Measurements from ENCODE around the gene HRH2.

Gene HRH2

DNA sequence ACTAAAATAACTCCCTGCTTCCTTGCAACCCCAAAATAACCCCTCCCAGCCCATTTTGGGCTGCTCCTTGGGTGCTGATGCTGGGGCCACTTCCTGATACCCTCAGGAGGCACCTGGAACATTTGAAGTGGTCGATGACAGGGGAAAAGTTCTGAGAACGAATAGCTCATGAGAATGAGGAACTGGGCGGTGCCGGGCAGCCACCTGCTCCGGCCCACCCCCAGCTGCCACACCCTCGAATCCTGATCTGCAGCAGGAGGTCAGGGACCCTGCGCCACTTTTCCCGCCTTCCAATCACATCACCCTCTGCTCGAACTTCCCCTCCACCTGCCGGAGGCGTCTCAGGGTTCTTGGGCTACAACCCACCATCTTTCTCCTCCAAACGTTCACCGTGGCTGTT, 19.7 kb downstream of the HRH2 start:
- DNase-seq (ENCODE audit: low read depth): no peak

DNA sequence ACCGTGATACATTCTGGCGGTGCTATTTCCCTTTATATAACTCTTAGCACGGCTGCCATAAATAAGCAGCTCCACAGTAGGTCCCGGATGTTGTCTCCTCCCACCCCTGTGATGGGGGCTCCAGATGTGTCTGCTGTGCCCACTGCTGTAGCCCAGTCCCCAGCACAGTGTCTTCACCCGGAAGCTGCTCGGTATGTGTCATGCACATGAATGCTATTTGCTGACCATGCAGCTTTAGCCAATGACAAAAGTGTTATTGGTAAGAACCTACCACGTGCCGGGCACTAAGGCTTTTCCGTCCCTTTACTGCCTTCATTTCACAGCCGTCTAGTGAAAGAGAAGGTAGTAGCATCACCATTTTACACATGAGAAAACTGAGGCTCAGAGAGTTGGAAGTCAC, 20.2 kb downstream of the HRH2 start:
- no peak for DNase-seq (ENCODE audit: low read depth)

DNA sequence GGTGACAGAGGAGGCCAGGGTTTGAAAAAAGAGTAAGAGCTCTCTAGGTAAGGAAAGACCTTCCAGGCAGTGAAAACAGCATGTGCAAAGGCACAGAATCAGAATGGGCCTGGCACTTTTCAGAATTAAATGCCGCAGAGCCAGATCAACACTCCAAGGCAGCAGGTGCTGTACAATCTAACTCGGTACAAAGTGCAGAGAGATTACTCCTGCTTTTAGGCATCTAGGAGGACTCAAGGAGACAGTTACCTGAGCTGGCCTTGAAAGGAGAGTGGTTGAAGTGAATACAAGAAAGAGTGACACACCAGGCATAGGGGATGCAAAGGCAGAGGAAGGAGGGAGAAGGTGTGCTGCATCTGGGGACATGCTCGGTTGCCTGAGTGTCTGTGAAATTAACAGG, 21.5 kb downstream of the HRH2 start:
- DNase-seq (ENCODE audit: low read depth): no peak

DNA sequence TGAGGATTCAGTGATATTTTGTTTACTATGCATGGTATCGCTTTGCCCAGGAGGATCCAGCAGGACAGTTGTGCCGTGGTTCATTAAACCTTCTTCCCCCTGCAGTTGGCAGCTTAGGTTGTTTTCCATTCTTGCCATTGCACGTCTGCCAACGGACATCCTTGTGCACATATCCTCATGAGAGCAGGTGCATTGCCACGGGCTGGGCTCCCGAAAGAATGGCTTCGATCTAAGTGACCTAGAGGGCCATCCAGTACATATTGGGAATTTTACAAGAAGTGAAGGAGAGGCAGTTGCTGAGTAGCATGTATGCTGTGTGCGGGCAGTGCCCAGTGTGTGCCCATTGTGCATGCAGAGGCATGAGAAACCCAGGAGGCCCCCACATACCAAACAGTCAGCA, 22.1 kb downstream of the HRH2 start:
- DNase-seq (ENCODE audit: low read depth): no peak

DNA sequence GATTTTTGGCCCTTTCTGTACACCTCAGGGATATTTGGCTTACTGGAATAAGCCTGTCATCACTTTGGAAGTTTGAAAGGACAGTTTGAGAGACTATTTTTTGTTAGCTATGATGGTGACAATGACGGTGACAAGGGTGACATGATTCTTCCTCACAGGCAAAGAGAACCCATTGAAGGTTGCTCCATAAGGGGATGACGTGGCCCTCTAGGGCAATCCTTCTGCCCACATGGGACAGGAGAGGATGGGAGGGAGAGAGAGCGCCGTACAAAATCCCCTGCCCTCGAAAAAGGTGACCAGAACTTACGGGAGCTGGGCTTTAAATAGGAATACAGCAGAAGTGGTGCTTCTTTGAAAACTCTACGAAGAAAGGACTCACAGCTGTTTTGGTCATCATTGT, 22.6 kb downstream of the HRH2 start:
- DNase-seq (ENCODE audit: low read depth): no peak

DNA sequence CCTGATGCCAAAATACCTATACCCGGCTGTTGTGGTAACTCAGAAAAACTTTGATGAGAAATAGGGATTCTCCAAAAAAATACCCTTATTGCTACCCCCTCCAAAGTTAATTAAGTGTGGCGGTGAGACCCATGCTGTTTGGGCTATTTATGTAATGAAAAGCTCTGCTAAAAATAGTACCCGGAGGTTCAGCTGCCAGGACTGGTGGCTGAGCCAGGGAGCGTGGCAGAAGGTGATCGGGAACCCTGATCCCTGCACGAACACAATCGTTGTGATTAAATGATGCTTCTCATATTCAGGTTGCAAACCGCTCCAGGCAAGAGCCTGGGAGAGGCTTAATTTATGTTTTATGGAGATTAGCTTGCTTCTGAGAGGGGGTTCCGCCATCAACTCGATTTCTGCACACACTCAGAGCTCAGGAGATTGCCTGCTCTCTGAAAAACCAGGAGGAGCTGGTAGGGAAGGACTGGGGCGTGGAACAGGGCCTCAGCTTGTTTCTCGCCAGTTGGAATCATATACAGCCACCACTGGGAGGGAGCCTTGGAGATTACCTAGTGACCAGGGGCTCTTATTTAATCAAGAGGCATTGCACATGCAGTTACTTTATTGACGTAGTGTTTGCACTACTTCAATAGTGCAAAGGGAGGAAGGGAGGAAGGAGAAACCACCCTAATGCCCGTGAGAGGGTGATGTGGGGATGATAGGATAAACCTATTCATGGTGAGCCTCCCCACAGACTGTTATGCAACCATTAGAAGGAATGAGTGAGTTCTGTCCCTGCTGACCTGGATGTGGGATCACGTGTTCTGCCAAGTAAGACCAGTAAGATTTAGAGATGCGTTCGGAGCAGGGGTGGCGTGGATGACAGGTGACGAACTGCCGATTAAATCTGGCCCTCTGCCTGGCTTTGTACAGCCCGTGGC, 23.4 kb downstream of the HRH2 start:
- no peak for DNase-seq (ENCODE audit: low read depth)

DNA sequence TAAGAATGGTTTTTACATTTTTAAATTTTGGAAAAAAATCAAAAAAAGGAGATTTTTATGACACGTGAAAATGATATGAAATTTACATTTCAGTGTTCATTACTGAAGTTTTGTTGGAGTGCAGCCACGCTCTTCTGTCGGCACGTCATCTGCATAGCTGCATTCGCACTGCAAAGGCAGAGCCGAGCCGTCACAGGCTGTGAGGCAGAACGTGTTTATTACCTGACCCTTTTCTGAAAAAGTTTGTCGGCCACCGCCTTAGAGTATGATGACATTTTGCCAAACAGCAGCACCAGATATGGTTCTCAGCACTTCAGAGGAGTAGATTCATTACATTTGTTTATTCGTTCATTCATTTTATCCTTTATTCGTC, 24.1 kb downstream of the HRH2 start:
- no peak for DNase-seq (ENCODE audit: low read depth)

DNA sequence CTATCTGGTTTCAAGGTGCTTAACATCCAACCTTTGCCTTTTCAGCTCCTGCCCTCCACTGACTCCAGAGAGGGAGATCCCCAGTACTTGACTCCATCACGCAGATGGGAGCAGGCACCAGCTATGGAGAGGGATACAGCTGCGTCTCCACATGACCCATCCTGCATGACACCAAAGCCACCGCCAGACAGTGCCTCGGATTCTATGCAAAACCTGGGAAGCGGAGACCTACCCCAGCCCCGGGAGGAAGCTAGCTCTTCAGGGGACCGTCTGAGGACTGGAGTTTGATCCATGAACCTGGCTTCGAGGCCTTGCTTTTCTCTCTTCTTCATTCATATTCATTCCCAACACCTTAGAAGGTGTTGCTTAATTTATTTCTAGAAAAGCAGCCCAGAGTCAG, 24.8 kb downstream of the HRH2 start:
- no peak for DNase-seq (ENCODE audit: low read depth)

DNA sequence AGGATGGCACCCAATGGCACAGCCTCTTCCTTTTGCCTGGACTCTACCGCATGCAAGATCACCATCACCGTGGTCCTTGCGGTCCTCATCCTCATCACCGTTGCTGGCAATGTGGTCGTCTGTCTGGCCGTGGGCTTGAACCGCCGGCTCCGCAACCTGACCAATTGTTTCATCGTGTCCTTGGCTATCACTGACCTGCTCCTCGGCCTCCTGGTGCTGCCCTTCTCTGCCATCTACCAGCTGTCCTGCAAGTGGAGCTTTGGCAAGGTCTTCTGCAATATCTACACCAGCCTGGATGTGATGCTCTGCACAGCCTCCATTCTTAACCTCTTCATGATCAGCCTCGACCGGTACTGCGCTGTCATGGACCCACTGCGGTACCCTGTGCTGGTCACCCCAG, 25.4 kb downstream of the HRH2 start:
- DNase-seq (ENCODE audit: low read depth): no peak

DNA sequence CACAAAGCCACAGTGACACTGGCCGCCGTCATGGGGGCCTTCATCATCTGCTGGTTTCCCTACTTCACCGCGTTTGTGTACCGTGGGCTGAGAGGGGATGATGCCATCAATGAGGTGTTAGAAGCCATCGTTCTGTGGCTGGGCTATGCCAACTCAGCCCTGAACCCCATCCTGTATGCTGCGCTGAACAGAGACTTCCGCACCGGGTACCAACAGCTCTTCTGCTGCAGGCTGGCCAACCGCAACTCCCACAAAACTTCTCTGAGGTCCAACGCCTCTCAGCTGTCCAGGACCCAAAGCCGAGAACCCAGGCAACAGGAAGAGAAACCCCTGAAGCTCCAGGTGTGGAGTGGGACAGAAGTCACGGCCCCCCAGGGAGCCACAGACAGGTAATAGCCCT, 26.1 kb downstream of the HRH2 start:
- no peak for DNase-seq (ENCODE audit: low read depth)

DNA sequence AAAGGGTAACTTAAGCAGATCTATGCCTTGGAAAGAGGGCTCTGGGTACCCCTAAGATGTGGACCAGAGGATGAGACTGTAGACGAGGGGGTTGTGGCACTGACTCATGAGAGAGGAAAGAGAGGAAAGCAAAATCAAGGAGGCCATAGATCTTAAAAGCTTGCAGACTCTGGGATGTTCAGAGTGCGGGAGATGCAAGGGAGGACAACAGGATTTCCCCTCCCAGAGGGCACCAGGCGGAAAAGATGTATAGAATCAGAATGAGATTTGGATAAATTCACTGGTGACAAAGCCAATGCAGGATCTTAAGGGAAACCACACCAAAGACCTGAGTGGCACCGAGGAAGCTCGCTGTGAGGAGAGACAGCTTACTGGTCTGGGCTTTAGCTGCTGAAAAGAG, 27.1 kb downstream of the HRH2 start:
- DNase-seq (ENCODE audit: low read depth): no peak

DNA sequence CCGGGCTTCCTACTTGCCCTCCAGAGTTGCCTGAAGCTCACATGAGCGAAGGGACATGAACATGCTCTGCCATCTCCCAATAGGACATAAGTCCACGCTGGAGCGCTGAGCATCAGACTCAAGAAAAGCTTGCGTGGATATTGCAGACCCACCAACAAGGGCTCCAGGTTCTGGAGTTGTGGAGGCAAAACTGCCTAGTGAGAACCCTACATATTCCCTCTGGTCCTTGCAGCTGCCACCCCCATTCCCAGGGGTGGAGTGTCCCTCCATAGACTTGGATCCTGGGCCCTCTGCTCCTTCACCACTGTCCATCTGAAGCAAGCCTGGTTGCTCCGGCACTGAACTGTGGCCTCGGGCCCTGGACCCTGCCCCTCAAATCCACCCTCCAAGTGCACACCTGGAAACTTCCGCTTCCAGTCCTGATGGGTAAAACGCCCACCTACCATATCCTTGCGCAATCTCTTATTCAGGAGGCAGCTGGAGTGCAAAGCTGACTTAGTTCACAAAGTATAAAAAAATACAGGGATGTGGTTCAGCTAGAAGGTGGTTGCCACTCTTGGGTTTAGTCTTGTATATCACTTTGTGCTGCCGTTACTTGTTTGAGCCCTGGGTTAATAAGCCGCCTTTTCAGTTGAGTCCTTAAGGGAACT, 28.0 kb downstream of the HRH2 start:
- no peak for DNase-seq (ENCODE audit: low read depth)

DNA sequence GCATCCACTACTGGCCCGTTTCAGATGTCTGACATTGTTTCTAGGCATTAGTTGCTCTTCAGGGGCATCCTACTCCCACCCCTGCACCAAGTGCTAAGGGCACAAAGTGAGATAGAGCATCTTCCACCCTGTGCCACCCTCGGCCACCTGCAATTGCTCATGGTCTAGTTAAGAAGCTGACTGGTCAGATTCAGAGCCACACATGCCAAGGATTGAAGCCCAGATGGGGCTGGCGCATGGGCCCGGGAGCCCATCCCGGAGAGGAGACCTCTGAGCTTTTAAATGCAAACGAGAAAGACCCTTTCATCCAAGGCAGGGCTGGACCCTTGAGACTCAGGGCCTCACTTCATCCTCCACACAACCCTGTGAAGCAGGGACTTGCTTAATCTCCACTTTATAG, 28.5 kb downstream of the HRH2 start:
- no peak for DNase-seq (ENCODE audit: low read depth)

DNA sequence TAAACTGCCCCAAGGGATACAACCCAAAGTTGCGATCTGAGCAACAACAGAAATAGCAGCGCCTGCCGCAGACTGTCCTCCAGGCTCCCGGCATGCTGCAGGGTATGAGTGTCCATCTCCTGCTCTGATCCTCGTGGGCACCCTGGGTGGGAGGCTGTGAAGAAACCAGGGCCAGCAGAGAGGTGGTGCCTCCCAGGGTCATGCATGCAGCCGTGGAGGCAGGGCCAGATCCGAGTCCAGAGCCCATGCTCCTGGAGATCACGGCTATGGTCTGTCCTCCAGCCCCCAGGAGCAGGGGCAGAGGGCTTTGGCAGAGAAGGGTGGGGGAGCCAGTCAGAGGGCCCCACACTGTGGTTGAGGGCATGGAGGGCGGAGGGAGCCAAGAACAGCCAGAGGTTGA, 29.0 kb downstream of the HRH2 start:
- no peak for DNase-seq (ENCODE audit: low read depth)

DNA sequence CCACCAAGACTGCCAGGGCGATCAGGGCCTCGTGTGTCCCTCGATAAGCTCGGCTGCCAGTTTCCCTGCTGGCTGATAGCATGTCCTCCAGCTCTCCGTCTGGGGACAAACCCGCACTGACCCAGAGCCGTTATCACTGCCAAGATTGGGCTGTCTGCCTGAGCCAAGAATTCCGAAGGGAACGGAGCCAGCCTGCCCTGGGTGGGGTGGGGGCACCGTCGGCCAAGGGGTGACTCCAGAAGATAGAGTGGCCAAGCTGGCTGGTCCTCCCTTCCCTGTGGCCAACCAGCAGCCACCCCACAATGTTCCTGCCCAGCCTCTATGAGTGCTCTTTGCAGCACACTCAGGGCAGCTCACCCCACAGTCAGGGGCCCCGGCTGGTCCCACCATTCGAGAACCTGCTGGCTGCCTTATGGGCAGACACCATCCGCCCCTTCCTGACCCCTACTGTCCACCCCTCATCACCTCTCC, 29.4 kb downstream of the HRH2 start:
- no peak for DNase-seq (ENCODE audit: low read depth)

DNA sequence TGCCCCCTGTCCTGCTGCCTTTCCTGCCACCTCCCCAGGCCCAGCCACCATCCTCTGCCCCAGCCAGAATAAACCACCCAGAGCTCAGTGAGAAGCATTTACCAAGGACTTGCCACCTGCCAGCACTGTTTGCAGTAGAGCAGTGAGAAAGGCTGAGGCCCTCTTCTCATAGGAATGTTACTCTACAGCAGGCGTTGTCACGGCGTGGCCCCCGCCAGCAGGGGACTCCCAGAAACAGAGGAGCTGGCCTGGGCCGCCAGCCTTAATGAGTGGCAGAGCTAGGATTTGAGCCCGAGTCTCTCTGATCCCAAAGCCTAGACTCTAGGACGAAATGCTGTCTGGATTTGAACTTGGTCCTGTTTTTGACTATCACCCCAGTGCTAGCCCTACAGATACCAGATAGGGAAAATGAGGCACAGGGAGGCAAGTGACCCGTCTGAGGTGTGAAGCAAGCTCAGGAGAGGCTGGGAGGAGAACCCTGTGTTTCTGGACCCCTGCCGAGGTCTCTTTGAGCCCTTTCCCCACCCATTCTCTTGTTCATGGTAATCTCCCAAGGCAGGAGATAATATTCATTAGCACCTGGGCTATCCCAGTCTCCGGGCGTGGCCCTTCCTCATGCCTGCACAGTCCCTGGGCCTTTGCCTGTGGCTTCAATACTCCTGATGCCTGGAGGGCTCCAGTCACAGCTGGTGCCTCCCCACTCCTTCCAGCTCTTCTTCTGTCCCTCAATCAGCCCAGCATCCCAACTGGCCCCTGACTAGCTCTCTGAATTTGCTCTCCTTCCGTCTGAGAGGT, 30.7 kb downstream of the HRH2 start:
- no peak for DNase-seq (ENCODE audit: low read depth)

DNA sequence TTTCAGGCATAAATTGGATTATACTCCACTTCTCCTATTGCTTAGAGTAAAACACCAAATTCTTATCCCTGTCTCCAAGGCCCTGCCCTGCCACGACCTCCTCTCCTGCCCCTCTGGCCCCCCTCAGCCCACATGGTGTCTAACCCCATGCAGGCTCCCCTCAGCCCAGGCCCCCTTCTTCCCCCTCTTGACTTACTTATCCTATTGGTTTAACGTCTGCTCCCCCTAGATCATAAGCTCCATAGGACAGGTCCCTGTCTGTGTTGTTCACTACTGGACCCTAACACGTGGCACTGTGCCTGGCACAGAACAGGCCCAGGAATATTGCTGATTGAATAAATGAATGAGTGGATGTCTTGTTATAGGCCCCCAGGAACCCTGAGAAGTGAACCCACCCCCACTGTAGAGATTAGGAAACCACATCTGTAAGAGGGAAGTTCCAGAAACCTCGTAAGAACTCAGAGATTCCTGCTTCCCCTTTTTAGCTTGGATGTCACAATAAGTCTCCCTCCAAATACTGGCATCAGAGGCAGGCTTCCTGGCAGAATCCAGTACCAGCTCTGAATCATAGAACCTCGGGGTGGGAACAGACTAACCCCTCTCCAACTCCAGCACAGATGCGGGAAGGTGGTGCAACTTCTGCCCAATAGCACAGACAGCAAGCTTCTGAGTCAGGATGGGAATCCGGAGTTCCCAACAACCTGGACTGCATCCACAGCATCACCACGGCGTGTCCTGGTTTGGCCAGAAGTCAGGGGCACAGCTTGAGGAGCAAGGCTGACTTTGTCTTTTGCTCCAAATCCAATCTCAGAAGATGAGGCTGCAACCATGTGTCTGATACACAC, 31.5 kb downstream of the HRH2 start:
- DNase-seq (ENCODE audit: low read depth): no peak

DNA sequence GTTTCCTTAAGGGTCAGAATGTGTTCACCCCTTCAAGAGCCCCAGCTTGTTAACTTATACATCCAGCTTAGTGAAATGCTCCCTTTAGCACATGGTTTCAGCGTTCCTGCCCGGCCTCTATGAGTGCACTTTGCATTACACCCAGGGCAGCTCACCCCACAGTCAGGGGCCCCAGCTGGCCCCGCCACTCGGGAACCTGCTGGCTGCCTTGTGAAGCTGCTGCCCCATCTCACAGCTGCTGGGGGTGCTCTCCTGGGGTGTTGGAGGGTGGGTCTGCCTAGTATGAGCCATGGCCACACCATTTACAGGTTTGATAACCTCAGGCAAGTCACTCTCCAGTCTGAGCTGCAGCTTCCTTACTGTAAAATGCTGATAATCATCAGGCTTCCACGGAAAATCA, 32.2 kb downstream of the HRH2 start:
- DNase-seq (ENCODE audit: low read depth): no peak

DNA sequence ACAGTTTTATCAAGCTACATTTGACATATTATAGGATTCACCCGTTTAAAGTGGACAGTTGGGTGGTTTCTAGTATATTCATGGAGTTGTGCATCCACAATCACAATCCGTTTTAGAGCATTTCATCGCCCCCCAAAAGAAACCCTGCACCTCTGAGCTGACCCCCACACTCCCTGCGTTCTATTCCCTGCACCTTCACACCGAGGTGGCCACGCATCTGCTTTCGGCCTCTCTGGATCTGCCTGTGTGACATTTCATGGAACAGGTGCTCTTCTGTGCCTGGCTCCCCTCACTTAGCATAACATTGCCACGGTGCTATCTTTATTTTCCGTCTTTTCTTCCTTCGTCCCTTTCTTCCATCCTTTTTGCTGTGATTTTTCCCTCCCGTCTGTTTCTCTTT, 32.7 kb downstream of the HRH2 start:
- no peak for DNase-seq (ENCODE audit: low read depth)

DNA sequence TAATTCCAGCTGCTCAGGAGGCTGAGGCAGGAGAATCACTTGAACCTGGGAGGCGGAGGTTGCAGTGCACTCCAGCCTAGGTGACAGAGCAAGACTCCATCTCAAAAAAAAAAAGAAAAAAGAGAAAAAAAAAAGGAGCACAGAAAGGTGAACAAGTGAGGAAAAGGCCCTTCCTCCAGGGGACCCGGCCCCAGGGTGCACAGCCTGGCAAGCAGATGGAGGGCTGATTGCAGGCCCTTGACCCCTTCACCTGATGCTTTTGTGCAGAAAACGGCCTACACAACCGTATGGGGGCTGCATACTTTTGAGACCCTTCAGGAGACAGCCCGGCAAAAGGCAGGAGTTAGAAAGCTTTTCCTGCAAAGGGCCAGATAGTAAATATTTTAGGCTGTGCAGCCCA, 33.9 kb downstream of the HRH2 start:
- DNase-seq (ENCODE audit: low read depth): no peak

DNA sequence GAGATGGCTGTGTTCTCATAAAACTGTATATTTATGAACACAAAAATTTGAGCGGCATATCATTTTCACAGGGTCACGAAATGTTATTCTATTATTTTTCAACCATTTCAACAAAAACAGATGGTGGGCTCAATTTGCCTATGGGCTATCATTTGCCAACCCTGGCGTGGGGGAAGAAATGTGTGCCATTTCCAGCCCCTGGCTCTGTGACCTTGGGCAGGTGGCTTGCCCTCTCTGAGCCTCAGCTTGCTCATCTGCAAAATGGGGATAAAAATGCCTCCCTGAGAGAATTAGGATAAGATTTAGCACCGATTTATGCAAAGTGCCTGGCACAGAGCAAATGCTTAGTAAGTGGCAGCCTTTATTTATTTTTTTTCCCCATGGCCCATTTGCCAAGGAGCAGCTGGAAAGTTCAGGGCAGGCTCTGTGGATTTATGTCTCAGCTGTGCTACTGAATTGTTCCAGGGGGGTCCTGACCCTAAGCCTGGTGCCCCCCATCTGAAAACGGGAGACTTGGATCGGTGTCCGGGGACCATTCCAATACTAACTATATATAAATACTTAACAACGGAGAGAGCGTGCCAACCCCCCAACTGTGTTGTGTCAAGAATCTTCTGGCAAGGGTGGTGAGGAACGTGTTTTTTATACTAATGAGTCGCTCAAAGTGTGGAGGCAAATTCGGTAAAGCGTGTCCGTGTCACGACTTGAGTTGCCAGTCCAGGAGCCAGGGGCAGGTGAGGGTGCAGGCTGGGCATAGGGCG, 34.5 kb downstream of the HRH2 start:
- no peak for DNase-seq (ENCODE audit: low read depth)

Data from non-pigmented ciliary epithelial cell (primary cell).